22Rv1 (cell line): ENCODE measurements around the gene KCNIP4.

Experiments
- CTCF ChIP-seq: fragments of 450-650 bp; IDR thresholded peaks from 2 replicates; pipeline ENCODE4 v1.5.1; 2017; ENCODE audit warnings: mild to moderate bottlenecking
- ZFX ChIP-seq: fragments of 450-650 bp; IDR thresholded peaks from 2 replicates; pipeline ENCODE4 v1.6.1; 2017; ENCODE audit warnings: antibody characterized with exemption, borderline replicate concordance

- TF ChIP-seq CTCF: no peak
- TF ChIP-seq ZFX: no peak
Measured at GRCh38 chr4:21118301-21118700, 830.3 kb downstream of the KCNIP4 start.
